H1 (cell line): ENCODE measurements around the gene MRPL54. TPM values are rescaled to one million over a fixed set of nuclear protein-coding genes. Genes with fewer than 3 reads are reported as not detected.

Experiments
- BCL11A ChIP-seq, 2 experiments: IDR thresholded peaks; one replicate each; pipeline ENCODE4 v1.6.1; 2011; ENCODE audit warnings: low read depth in 2 of 2, low read length in 2 of 2, mild to moderate bottlenecking in 2 of 2
- CBX8 ChIP-seq: fragments of 300-800, 300-1000 bp; sonication (generic); IDR thresholded peaks from 2 replicates; pipeline ENCODE4 v1.7.1; 2016; ENCODE audit warnings: low read depth, low read length, borderline replicate concordance
- CEBPB ChIP-seq: IDR thresholded peaks from 2 replicates; pipeline ENCODE4 v1.6.1; 2012; ENCODE audit warnings: low read depth, low read length
- TAF1 ChIP-seq: IDR thresholded peaks from 2 replicates; pipeline ENCODE4 v1.6.1; 2011; ENCODE audit warnings: mild to moderate bottlenecking, low read depth, low read length
- YY1 ChIP-seq: IDR thresholded peaks from 2 replicates; pipeline ENCODE4 v1.6.1; 2011; ENCODE audit warnings: low read depth, mild to moderate bottlenecking, low read length
- polyA plus RNA-seq, 7 experiments: library from polyadenylated mRNA; depleted of rRNA in 3 of 7; stranded (reverse) in 5 of 7; unstranded in 2 of 7; fragments of >200 nt in 5 of 7; fragments of 200-250 nt in 2 of 7; gene quantifications; 1 replicate in 5 of 7; 2 replicates in 1 of 7; 4 replicates in 1 of 7; pipeline versions ENCODE4 v1.2.1 to v1.2.3, GENCODE V29; 2011 to 2013; ENCODE audit warnings: missing spikeins in 2 of 7, mixed read lengths in 2 of 7
- total RNA-seq: library from RNA; stranded (reverse); fragmentation: NEBNext Ultra II Directional; extraction: Animal tissue kit (Norgen Biotek cat#: 25700); gene quantifications from 2 replicates; pipeline ENCODE4 v1.2.1, GENCODE V29; 2021

Gene MRPL54
- total and polyA plus RNA-seq, 2 of the 8 experiments (the other 6 are each of a cell fraction or from before 2014, with no cell fraction given) = 63.8 to 72.8 TPM

DNA sequence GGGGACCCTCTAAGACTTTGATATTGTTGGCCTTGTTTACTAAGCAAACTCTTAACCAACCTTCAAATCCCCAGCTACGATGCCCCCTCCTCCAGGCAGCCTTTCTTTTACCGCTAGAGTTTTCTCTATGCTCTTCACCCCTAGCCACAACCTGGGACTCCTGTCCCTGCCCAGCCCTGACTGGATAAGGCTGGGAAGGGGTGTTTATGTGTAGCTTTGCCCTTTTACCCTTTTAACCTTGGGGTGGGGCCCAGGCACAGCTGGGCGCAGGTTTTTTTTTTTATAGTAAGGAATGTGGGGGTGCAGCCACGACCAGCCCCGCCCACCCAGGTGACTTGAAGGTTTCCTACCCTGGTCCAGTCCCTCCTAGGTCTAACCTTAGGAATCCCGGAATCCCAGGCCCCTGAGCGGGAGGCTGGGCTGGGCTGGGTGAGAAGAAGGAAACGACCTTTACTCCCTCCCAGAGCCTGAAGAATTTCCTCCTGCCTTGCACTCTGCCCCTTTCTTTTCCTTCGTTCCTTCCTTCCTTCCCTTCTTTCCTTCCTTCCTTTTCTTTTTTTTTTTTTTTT lies 42.0 kb upstream of the MRPL54 start (continued):
- no peak for TF ChIP-seq BCL11A (IDR thresholded peaks at IDR 0.05; ENCODE audit: low read depth in 2 of 2, low read length in 2 of 2)
- no peak for TF ChIP-seq CBX8
- no peak for TF ChIP-seq CEBPB
- TF ChIP-seq TAF1 = no peak
- TF ChIP-seq YY1 = no peak
- TF ChIP-seq, all 59 proteins: peak for 2
